HEK293 (cell line): Measurements from ENCODE around the gene ING1.

Experiments
- CTCF ChIA-PET: fragments of 350-600 bp; formaldehyde crosslinking; extraction: SDS; loops from one replicate; lab custom pipeline; 2021; ENCODE audit warnings: antibody characterized with exemption; lab: Yijun Ruan, JAX
- POLR2A ChIA-PET: fragments of 300-600 bp; formaldehyde crosslinking; extraction: SDS; loops from one replicate; lab custom pipeline; 2020; ENCODE audit warnings: antibody characterized with exemption, inconsistent platforms; lab: Yijun Ruan, JAX
- H3K27ac ChIP-seq: fragments of 200-500 bp; sonication (Bioruptor generic); 2 replicates; pipeline ENCODE4 v1.5.1; 2014; ENCODE audit warnings: low read depth, low read length, control low read depth, inconsistent platforms; ENCODE audit errors: extremely low read depth
- H3K36me3 ChIP-seq, 2 experiments: fragments of 200-500 bp in 1 of 2; sonication (Bioruptor generic) in 1 of 2; 1 replicate in 1 of 2; 2 replicates in 1 of 2; pipeline ENCODE4 v1.5.1; 2014 to 2017; ENCODE audit warnings: inconsistent platforms in 2 of 2, low read length in 2 of 2; ENCODE audit not compliant: control insufficient read depth in 2 of 2, insufficient read depth in 1 of 2
- H3K4me1 ChIP-seq: fragments of 200-500 bp; sonication (Bioruptor generic); 2 replicates; pipeline ENCODE4 v1.5.1; 2014; ENCODE audit warnings: mild to moderate bottlenecking, low read length, inconsistent platforms; ENCODE audit not compliant: control insufficient read depth, insufficient read depth
- H3K4me3 ChIP-seq: 2 replicates; pipeline ENCODE4 v1.5.1; 2011; ENCODE audit warnings: low read depth, mild to moderate bottlenecking, control low read depth, low read length, moderate library complexity
- H3K9me3 ChIP-seq: fragments of 200-500 bp; sonication (Bioruptor generic); 2 replicates; pipeline ENCODE4 v1.5.1; 2014; ENCODE audit warnings: low read depth, low read length, inconsistent platforms; ENCODE audit not compliant: control insufficient read depth, insufficient read depth
- GLIS2 ChIP-seq: fragments of 450-650 bp; formaldehyde crosslinking; IDR thresholded peaks from 2 replicates; pipeline ENCODE4 v1.5.1; 2016; ENCODE audit warnings: missing biosample characterization, missing genetic modification characterization
- OSR2 ChIP-seq: fragments of 450-650 bp; formaldehyde crosslinking; IDR thresholded peaks from 2 replicates; pipeline ENCODE4 v1.5.1; 2016; ENCODE audit warnings: missing biosample characterization, missing genetic modification characterization
- PRDM1 ChIP-seq: fragments of 450-650 bp; formaldehyde crosslinking; IDR thresholded peaks from 2 replicates; pipeline ENCODE4; 2016; ENCODE audit warnings: missing biosample characterization, missing genetic modification characterization
- SCRT1 ChIP-seq: fragments of 450-650 bp; formaldehyde crosslinking; IDR thresholded peaks from 2 replicates; pipeline ENCODE4 v1.5.1; 2016; ENCODE audit warnings: missing biosample characterization, missing genetic modification characterization, borderline replicate concordance
- SCRT2 ChIP-seq: fragments of 450-650 bp; formaldehyde crosslinking; IDR thresholded peaks from 2 replicates; pipeline ENCODE4 v1.5.1; 2016; ENCODE audit warnings: missing biosample characterization, missing genetic modification characterization
- ZBTB1 ChIP-seq: fragments of 450-650 bp; formaldehyde crosslinking; IDR thresholded peaks from 2 replicates; pipeline ENCODE4 v1.5.1; 2016; ENCODE audit warnings: missing biosample characterization, missing genetic modification characterization
- ZFP3 ChIP-seq: fragments of 450-650 bp; formaldehyde crosslinking; IDR thresholded peaks from 2 replicates; pipeline ENCODE4 v1.5.1; 2016; ENCODE audit warnings: low read depth, missing biosample characterization, missing genetic modification characterization
- ZNF112 ChIP-seq: fragments of 450-650 bp; formaldehyde crosslinking; IDR thresholded peaks from 2 replicates; pipeline ENCODE4 v1.5.0; 2017; ENCODE audit warnings: missing biosample characterization, missing genetic modification characterization
- ZNF423 ChIP-seq: fragments of 450-650 bp; formaldehyde crosslinking; IDR thresholded peaks from 2 replicates; pipeline ENCODE4 v1.5.1; 2016; ENCODE audit warnings: missing biosample characterization, missing genetic modification characterization
- ZNF600 ChIP-seq: fragments of 450-650 bp; formaldehyde crosslinking; IDR thresholded peaks from 2 replicates; pipeline ENCODE4 v1.5.1; 2016; ENCODE audit warnings: missing biosample characterization, missing genetic modification characterization
- TF ChIP-seq, protein P1 (sequence below): fragments of 450-650 bp; formaldehyde crosslinking; IDR thresholded peaks from 2 replicates; pipeline ENCODE4 v1.5.1; 2016; ENCODE audit warnings: missing biosample characterization, missing genetic modification characterization
- TF ChIP-seq, protein P2 (sequence below): fragments of 450-650 bp; formaldehyde crosslinking; IDR thresholded peaks from 2 replicates; pipeline ENCODE4 v1.5.1; 2017; ENCODE audit warnings: missing biosample characterization, missing genetic modification characterization
- TF ChIP-seq, protein P3 (sequence below): fragments of 450-650 bp; formaldehyde crosslinking; IDR thresholded peaks from 2 replicates; pipeline ENCODE4 v1.5.1; 2016; ENCODE audit warnings: missing biosample characterization, missing genetic modification characterization
- TF ChIP-seq, protein P4 (sequence below): fragments of 450-650 bp; formaldehyde crosslinking; IDR thresholded peaks from 2 replicates; pipeline ENCODE4 v1.5.1; 2016; ENCODE audit warnings: missing biosample characterization, missing genetic modification characterization
- TF ChIP-seq, protein P5 (sequence below): fragments of 450-650 bp; formaldehyde crosslinking; IDR thresholded peaks from 2 replicates; pipeline ENCODE4 v1.5.1; 2017; ENCODE audit warnings: missing biosample characterization, missing genetic modification characterization
- TF ChIP-seq, protein P6 (sequence below): fragments of 450-650 bp; formaldehyde crosslinking; IDR thresholded peaks from 2 replicates; pipeline ENCODE4 v1.5.1; 2016; ENCODE audit warnings: missing biosample characterization, missing genetic modification characterization

Gene ING1

DNA sequence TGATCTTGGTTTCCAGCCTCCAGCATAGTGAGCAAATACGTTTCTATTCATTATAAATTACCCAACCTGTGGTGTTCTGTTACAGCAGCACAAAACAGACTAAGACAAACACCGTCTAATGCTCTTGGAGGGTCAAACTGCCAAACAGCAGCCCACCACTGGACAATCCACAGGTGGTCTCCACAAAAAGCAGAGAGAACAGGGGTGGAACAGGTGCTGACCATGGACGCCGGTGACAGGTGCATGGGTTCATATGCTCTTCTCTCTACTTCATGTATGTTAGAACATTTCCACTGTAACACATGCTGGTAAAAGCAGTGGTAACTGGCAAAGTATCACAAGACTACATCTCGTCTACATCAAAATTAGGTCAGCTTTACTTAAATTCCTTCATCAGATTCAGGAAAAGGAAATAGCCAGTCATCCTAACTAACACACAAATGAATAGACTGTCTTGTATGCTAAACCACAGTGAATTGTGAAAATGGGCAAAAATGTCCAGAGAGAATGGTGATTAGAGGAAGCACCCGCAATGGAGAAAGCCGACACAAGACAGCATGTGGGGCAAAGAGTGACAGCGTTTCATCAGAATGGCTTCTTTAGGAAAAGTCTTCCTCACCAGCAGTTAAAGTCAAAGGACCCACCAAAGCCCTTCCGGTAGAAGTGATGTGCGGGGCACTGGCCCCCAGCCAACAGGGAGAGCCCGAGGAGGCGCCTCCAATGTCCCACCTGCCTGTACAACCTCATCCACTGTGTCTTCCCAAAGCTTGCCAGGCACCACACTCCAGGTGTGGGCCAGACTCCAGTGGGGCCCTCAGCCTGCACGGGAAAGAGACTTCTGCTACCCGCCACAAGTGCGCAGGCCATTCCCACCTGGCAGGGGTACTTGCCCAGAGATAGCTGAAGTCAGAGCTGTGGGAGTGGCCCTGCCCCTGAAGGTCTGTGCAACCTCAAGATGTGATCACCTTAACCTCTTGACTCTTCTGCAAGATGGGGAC lies 14.1 kb upstream of the ING1 start:
- ChIA-PET POLR2A (no interaction called here), CTCF (no interaction called here)
- Histone ChIP-seq H3K4me1 (0 out of 2 replicates have a peak, but pooled peaks cover 3% of the 10 kb centered on the region), H3K9me3 (no peaks in the 10 kb centered on the region), H3K36me3 (peaks cover 9 to 72% of the 10 kb centered on the region in 2 experiments; a peak in 2 of 3 replicates), H3K4me3 (no peak overlapping the region), H3K27ac (no peak overlapping the region)
- TF ChIP-seq ZBTB1 (no peak), SCRT2 (tag by site-specific recombination) (peak; percentile 79), PRDM1 (tag by site-specific recombination) (no peak), GLIS2 (tag by site-specific recombination) (no peak), ZNF423 (tag by site-specific recombination) (no peak), OSR2 (no peak), ZFP3 (tag by site-specific recombination) (no peak), ZNF112 (tag by site-specific recombination) (no peak), ZNF600 (tag by site-specific recombination) (no peak), SCRT1 (tag by site-specific recombination) (peak; percentile 35; the same call in 1 of the 2 replicates)
- TF ChIP-seq, protein P1, sequence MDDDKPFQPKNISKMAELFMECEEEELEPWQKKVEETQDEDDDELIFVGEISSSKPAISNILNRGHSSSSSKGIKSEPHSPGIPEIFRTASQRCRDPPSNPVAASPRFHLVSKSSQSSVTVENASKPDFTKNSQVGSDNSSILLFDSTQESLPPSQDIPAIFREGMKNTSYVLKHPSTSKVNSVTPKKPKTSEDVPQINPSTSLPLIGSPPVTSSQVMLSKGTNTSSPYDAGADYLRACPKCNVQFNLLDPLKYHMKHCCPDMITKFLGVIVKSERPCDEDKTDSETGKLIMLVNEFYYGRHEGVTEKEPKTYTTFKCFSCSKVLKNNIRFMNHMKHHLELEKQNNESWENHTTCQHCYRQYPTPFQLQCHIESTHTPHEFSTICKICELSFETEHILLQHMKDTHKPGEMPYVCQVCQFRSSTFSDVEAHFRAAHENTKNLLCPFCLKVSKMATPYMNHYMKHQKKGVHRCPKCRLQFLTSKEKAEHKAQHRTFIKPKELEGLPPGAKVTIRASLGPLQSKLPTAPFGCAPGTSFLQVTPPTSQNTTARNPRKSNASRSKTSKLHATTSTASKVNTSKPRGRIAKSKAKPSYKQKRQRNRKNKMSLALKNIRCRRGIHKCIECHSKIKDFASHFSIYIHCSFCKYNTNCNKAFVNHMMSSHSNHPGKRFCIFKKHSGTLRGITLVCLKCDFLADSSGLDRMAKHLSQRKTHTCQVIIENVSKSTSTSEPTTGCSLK (tag by site-specific recombination) = no peak
- TF ChIP-seq, protein P2, sequence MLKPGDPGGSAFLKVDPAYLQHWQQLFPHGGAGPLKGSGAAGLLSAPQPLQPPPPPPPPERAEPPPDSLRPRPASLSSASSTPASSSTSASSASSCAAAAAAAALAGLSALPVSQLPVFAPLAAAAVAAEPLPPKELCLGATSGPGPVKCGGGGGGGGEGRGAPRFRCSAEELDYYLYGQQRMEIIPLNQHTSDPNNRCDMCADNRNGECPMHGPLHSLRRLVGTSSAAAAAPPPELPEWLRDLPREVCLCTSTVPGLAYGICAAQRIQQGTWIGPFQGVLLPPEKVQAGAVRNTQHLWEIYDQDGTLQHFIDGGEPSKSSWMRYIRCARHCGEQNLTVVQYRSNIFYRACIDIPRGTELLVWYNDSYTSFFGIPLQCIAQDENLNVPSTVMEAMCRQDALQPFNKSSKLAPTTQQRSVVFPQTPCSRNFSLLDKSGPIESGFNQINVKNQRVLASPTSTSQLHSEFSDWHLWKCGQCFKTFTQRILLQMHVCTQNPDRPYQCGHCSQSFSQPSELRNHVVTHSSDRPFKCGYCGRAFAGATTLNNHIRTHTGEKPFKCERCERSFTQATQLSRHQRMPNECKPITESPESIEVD (tag by site-specific recombination) = no peak
- TF ChIP-seq, protein P3, sequence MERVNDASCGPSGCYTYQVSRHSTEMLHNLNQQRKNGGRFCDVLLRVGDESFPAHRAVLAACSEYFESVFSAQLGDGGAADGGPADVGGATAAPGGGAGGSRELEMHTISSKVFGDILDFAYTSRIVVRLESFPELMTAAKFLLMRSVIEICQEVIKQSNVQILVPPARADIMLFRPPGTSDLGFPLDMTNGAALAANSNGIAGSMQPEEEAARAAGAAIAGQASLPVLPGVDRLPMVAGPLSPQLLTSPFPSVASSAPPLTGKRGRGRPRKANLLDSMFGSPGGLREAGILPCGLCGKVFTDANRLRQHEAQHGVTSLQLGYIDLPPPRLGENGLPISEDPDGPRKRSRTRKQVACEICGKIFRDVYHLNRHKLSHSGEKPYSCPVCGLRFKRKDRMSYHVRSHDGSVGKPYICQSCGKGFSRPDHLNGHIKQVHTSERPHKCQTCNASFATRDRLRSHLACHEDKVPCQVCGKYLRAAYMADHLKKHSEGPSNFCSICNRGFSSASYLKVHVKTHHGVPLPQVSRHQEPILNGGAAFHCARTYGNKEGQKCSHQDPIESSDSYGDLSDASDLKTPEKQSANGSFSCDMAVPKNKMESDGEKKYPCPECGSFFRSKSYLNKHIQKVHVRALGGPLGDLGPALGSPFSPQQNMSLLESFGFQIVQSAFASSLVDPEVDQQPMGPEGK (tag by site-specific recombination) = no peak
- TF ChIP-seq, protein P4, sequence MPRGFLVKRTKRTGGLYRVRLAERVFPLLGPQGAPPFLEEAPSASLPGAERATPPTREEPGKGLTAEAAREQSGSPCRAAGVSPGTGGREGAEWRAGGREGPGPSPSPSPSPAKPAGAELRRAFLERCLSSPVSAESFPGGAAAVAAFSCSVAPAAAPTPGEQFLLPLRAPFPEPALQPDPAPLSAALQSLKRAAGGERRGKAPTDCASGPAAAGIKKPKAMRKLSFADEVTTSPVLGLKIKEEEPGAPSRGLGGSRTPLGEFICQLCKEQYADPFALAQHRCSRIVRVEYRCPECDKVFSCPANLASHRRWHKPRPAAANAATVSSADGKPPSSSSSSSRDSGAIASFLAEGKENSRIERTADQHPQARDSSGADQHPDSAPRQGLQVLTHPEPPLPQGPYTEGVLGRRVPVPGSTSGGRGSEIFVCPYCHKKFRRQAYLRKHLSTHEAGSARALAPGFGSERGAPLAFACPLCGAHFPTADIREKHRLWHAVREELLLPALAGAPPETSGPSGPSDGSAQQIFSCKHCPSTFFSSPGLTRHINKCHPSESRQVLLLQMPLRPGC (tag by site-specific recombination) = no peak
- TF ChIP-seq, protein P5, sequence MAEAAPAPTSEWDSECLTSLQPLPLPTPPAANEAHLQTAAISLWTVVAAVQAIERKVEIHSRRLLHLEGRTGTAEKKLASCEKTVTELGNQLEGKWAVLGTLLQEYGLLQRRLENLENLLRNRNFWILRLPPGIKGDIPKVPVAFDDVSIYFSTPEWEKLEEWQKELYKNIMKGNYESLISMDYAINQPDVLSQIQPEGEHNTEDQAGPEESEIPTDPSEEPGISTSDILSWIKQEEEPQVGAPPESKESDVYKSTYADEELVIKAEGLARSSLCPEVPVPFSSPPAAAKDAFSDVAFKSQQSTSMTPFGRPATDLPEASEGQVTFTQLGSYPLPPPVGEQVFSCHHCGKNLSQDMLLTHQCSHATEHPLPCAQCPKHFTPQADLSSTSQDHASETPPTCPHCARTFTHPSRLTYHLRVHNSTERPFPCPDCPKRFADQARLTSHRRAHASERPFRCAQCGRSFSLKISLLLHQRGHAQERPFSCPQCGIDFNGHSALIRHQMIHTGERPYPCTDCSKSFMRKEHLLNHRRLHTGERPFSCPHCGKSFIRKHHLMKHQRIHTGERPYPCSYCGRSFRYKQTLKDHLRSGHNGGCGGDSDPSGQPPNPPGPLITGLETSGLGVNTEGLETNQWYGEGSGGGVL (tag by site-specific recombination) = no peak
- TF ChIP-seq, protein P6, sequence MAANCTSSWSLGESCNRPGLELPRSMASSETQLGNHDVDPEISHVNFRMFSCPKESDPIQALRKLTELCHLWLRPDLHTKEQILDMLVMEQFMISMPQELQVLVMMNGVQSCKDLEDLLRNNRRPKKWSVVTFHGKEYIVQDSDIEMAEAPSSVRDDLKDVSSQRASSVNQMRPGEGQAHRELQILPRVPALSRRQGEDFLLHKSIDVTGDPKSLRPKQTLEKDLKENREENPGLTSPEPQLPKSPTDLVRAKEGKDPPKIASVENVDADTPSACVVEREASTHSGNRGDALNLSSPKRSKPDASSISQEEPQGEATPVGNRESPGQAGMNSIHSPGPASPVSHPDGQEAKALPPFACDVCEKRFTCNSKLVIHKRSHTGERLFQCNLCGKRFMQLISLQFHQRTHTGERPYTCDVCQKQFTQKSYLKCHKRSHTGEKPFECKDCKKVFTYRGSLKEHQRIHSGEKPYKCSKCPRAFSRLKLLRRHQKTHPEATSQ (tag by site-specific recombination) = no peak
